Measurements from ENCODE around the gene TRIM54. TPM values are rescaled to one million over a fixed set of nuclear protein-coding genes. Genes with fewer than 3 reads are reported as not detected.
A peak's percentile ranks its signal among the peaks of the same experiment; 100 is the strongest.

TRIM54 gene
- total and polyA plus RNA-seq, 9 of the 15 experiments (the other 6 are each of a cell fraction or from before 2014, with no cell fraction given): not detected

DNA sequence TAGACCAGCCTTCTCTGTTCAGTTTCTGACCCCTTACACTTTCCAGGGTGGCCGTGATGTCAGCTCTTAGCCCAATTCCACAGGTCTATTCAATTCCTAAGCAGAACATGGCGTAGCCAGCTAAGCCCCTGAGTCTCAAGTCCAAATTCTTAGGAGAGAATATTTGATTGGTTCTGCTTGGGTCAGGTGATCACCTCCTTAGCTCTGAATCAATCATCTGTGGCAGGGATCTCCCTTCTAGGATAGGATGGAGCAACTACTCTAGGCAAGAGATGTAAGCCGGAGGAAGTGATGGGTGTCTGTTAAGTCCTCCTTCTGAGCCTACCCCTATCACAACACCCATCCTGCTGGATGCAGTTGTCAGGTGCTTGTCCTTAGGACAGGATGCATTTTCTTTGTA, 15.0 kb downstream of the TRIM54 start:
- in situ Hi-C loops (cut with MboI): loop anchor here (10.0 kb wide), 1 partner anchor 452 kb away; the partner anchor contains the start of gene DPYSL5
- ChIA-PET CTCF (ENCODE audit: low intra/inter-chr PET ratio) (no interaction called here), POLR2A (no interaction called here)
- Histone ChIP-seq H3K27ac (ENCODE audit: extremely low read depth, low read depth, low read length) (no peak overlapping the region), H3K36me3 (ENCODE audit: control insufficient read depth, insufficient read depth, low read length) (no peaks in the 10 kb centered on the region), H3K27me3 (ENCODE audit: control insufficient read depth in 2 of 2, insufficient read depth in 2 of 2, low read length in 2 of 2) (no peaks in the 10 kb centered on the region; a peak in 1 of 5 replicates), H4K20me1 (replicated peaks; ENCODE audit: control insufficient read depth, insufficient read depth, low read length) (no peaks in the 10 kb centered on the region), H3K4me3 (no peak overlapping the region), H3K9me3 (replicated peaks; ENCODE audit: control insufficient read depth, insufficient read depth, low read depth, low read length) (no peaks in the 10 kb centered on the region), H3K9me1 (ENCODE audit: control insufficient read depth, insufficient read depth, low read length) (no peaks in the 10 kb centered on the region), H3K9ac (ENCODE audit: insufficient read depth in 1 of 2, low read depth in 2 of 2, low read length in 2 of 2) (no peak overlapping the region), H3K79me2 (ENCODE audit: control insufficient read depth, insufficient read depth, low read length) (no peaks in the 10 kb centered on the region), H3K4me2 (ENCODE audit: insufficient read depth, low read length) (no peak overlapping the region), H3K4me1 (replicated peaks in 1 of 2; ENCODE audit: control insufficient read depth in 2 of 2, insufficient read depth in 2 of 2, low read length in 2 of 2) (peaks cover 9 to 12% of the 10 kb centered on the region in 2 experiments), H2AFZ (ENCODE audit: low read depth, low read length) (no peak overlapping the region)
- intact Hi-C loops (cut with micrococcal nuclease): loop anchor here (10.0 kb wide), 1 partner anchor 332 kb away; no protein-coding TSS in a partner anchor
- no TSS peak for BruUV-seq (replicated peaks)
- no peak for FAIRE-seq
- no peak for ATAC-seq
- 39% methylated on average over 3 of the region's 3 CpGs for WGBS (ENCODE audit: insufficient coverage, low coverage, missing lambda C conversion rate)
- DNase-seq (ENCODE audit: extremely low read depth in 1 of 4, low spot score in 3 of 4): no peak
- TF ChIP-seq ZKSCAN8 (CRISPR knock-in tag; IDR thresholded peaks at IDR 0.05) (no peak), NR3C1 (CRISPR knock-in tag; IDR thresholded peaks at IDR 0.05) (no peak), NFIX (CRISPR knock-in tag; IDR thresholded peaks at IDR 0.05; ENCODE audit: low read depth) (no peak), DACH1 (IDR thresholded peaks at IDR 0.05; ENCODE audit: partially characterized antibody) (no peak), PTBP1 (IDR thresholded peaks at IDR 0.05; ENCODE audit: low read depth, low read length) (no peak), ESRRB (CRISPR knock-in tag; IDR thresholded peaks at IDR 0.05; ENCODE audit: borderline replicate concordance) (no peak), MYNN (IDR thresholded peaks at IDR 0.05) (no peak), MYNN (CRISPR knock-in tag; IDR thresholded peaks at IDR 0.05) (no peak)
- TF ChIP-seq, protein P1, sequence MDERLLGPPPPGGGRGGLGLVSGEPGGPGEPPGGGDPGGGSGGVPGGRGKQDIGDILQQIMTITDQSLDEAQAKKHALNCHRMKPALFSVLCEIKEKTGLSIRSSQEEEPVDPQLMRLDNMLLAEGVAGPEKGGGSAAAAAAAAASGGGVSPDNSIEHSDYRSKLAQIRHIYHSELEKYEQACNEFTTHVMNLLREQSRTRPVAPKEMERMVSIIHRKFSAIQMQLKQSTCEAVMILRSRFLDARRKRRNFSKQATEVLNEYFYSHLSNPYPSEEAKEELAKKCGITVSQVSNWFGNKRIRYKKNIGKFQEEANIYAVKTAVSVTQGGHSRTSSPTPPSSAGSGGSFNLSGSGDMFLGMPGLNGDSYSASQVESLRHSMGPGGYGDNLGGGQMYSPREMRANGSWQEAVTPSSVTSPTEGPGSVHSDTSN (CRISPR knock-in tag; IDR thresholded peaks at IDR 0.05; ENCODE audit: low read depth): no peak
- TF ChIP-seq, protein P1 (tag; conservative IDR thresholded peaks at IDR 0.05; ENCODE audit: low read depth): peak; percentile 45; the same call in 1 of the 2 replicates
- TF ChIP-seq, protein P2, sequence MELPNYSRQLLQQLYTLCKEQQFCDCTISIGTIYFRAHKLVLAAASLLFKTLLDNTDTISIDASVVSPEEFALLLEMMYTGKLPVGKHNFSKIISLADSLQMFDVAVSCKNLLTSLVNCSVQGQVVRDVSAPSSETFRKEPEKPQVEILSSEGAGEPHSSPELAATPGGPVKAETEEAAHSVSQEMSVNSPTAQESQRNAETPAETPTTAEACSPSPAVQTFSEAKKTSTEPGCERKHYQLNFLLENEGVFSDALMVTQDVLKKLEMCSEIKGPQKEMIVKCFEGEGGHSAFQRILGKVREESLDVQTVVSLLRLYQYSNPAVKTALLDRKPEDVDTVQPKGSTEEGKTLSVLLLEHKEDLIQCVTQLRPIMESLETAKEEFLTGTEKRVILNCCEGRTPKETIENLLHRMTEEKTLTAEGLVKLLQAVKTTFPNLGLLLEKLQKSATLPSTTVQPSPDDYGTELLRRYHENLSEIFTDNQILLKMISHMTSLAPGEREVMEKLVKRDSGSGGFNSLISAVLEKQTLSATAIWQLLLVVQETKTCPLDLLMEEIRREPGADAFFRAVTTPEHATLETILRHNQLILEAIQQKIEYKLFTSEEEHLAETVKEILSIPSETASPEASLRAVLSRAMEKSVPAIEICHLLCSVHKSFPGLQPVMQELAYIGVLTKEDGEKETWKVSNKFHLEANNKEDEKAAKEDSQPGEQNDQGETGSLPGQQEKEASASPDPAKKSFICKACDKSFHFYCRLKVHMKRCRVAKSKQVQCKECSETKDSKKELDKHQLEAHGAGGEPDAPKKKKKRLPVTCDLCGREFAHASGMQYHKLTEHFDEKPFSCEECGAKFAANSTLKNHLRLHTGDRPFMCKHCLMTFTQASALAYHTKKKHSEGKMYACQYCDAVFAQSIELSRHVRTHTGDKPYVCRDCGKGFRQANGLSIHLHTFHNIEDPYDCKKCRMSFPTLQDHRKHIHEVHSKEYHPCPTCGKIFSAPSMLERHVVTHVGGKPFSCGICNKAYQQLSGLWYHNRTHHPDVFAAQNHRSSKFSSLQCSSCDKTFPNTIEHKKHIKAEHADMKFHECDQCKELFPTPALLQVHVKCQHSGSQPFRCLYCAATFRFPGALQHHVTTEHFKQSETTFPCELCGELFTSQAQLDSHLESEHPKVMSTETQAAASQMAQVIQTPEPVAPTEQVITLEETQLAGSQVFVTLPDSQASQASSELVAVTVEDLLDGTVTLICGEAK (IDR thresholded peaks at IDR 0.05): no peak
- TF ChIP-seq, protein P2 (CRISPR knock-in tag; IDR thresholded peaks at IDR 0.05): no peak
